AG20443 (cell line): ENCODE data around the gene ATP13A1.
"Not testable (repeated sequence)": the region's sequence is repeated elsewhere in the genome, so short reads cannot be mapped to it uniquely, and the experiment has no call there.

Experiments
- DNase-seq: peaks from one replicate; pipeline ENCODE4 v3.0.0; 2012; ENCODE audit warnings: low spot score, mixed read lengths

ATP13A1 gene

GRCh38 chr19:19663256-19664120, at the start of gene ATP13A1:
Gene ATP13A1, minus strand, starts transcription at chr19:19663676. Its CDS starts 10 bp downstream, at chr19:19663666.
- DNase-seq = peak; percentile 95

GRCh38 chr19:19711934-19712828, 48.7 kb upstream of the ATP13A1 start:
- no peak for DNase-seq

DNA sequence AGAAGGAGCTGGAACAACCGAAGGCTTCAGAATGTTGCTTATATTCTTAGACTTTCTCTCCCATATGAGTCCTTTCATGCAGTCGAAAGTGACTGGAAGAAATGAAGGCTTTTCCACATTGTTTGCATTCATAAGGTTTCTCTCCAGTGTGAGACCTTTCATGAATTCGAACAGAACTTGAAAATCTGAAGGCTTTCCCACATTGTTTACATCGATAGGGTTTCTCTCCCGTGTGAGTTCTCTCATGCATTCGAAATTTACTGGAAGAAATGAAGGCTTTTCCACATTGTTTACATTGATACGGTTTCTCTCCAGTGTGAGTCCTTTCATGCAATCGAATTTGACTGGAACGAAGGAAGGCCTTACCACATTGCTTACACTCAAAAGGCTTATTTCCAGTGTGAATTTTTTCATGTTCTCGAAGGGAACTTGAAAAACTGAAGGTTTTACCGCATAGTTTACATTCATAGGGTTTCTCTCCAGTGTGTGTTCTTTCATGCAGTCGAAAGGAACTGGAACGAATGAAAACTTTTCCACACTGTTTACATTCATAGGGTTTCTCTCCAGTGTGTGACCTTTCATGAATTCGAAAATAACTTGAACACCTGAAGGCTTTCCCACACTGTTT, 47.9 kb upstream of the ATP13A1 start:
- no peak for DNase-seq

DNA sequence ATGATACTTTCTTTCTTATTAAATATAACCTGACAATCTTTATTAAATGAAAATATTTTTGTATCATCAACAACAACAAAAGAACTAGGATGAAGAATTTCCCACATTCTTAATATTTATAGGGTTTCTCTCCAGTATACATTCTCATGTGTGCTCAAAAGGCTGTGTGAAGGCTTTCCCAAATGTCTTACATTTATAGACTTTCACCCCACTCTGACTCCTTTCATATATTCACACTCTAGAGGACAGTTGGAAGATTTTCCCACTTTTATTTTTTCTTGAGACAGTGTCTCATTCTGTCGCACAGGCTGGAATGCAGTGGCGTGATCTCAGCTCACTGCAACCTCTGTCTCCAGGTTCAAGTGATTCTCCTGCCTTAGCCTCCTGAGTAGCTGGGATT, 47.0 kb upstream of the ATP13A1 start:
- DNase-seq = no peak

GRCh38 chr19:19704836-19705235, 41.4 kb upstream of the ATP13A1 start:
- no peak for DNase-seq

GRCh38 chr19:19700493-19700892, 37.0 kb upstream of the ATP13A1 start:
- not testable (repeated sequence) for DNase-seq

DNA sequence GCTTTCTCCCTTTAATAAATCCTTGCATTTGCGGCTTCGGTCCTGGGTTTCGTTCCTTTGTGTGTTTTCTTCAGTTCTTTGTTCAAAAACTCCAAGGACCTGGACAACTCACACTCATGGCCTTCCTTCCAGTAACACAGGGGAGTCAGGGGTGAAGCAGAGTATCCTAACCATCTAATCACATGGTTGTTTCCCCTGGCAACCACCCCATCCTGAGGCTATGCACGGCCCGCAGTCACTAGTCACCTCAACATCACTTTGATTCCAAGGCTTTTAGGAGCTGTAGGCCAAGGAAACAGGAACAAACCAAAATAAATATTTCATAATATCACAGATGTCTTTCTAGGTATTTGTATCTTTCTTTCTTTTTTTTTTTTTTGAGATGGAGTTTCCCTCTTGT, 34.1 kb upstream of the ATP13A1 start:
- DNase-seq = no peak

- no peak for DNase-seq
These were observed 32.9 kb upstream of the ATP13A1 start for GRCh38 chr19:19696386-19696785.

GRCh38 chr19:19691683-19692082, 28.2 kb upstream of the ATP13A1 start:
- DNase-seq = no peak

DNA sequence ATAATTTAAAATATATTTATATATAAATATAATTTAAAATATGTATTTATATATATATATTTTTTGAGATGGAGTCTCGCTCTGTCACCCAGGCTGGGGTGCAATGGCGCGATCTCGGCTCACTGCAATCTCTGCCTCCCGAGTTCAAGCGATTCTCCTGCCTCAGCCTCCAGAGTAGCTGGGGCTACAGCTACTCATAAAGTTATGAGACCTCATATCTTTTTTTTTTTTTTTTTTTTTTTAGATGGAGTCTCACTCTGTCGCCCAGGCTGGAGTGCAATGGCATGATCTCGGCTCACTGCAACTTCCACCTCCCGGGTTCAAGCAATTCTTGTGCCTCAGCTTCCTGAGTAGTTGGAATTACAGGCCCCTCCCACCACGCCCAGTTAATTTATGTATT, 25.5 kb upstream of the ATP13A1 start:
- not testable (repeated sequence) for DNase-seq

- no peak for DNase-seq
These were observed 23.6 kb upstream of the ATP13A1 start for GRCh38 chr19:19687090-19687489.

DNA sequence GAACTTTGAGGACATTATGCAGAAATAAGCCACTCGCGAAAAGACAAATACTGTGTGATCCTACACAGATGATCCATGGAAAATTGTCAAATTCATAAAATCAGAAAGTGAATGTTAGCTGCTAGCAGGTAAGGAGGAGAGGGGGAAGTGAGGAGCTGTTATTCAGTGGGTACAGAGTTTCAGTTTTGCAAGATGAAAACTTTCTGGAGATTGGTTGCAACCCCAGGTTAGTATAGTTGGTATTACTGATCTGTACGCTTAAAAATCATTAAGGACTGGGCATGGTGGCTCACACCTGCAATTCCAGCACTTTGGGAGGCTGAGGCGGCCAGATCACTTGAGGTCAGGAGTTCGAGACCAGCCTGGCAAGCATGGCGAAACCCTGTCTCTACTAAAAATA, 23.1 kb upstream of the ATP13A1 start:
- no peak for DNase-seq

DNA sequence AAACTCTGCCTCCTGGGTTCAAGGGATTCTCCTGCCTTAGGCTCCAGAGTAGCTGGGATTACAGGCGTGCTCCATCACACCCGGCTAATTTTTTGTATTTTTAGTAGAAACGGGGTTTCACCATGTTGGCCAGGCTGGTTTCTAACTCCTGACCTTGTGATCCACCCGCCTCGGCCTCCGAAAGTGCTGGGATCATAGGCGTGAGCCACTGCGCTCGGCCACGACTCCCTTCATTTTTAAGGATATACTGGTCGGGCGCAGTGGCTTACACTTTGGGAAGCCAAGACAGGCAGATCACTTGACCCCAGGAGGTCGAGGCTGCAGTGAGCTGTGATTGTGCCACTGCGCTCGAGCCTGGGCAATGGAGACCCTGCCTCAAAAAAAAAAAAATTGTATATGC, 22.6 kb upstream of the ATP13A1 start:
- DNase-seq = not testable (repeated sequence)

GRCh38 chr19:19679176-19680073, 15.9 kb upstream of the ATP13A1 start:
- no peak for DNase-seq

GRCh38 chr19:19677579-19677978, 14.1 kb upstream of the ATP13A1 start:
- no peak for DNase-seq

GRCh38 chr19:19674315-19674714, 10.8 kb upstream of the ATP13A1 start:
- DNase-seq = no peak

DNA sequence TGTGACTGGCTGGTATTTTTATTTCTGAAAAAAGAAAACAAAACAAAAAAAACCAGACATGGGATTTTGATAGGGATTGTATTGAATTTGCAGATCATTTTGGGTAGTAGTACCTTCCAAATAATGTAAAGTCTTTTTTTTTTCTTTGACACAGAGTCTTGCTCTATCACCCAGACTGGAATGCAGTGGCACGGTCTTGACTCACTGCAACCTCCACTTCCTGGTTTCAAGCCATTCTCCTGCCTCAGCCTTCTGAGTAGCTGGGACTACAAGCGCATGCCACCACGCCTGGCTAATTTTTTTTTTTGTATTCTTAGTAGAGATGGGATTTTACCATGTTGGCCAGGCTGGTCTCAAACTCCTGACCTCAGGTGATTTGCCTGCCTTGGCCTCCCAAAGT, 9.3 kb upstream of the ATP13A1 start:
- no peak for DNase-seq

DNA sequence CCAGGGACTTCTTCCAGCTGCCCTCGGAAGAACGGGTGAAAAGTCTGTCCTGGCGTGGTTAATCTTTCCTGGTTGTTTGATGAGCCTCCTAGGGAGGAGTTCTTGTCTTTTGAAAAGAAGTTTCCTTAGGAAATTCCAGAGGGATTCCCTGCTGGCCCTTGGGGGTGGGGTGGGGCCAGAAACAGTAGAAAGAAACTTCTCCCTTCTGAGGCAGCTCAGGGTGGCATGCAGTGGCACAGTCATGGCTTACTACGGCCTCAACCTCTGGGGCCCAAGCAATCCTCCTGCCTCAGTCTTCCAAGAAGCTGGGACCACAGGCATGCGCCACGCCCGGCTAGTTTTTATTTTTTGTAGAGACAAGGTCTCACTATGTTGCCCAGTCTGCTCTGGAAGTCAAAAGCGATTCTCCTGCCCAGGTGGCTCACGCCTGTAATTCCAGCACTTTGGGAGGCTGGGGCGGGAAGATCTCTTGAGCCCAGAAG, 6.6 kb upstream of the ATP13A1 start:
- DNase-seq = no peak

GRCh38 chr19:19668230-19669012, 4.9 kb upstream of the ATP13A1 start, which contains the start of gene ZNF101:
Gene ZNF101, plus strand, starts transcription at chr19:19668839. Its CDS starts 125 bp downstream, at chr19:19668964.
- peak; percentile 95 for DNase-seq

DNA sequence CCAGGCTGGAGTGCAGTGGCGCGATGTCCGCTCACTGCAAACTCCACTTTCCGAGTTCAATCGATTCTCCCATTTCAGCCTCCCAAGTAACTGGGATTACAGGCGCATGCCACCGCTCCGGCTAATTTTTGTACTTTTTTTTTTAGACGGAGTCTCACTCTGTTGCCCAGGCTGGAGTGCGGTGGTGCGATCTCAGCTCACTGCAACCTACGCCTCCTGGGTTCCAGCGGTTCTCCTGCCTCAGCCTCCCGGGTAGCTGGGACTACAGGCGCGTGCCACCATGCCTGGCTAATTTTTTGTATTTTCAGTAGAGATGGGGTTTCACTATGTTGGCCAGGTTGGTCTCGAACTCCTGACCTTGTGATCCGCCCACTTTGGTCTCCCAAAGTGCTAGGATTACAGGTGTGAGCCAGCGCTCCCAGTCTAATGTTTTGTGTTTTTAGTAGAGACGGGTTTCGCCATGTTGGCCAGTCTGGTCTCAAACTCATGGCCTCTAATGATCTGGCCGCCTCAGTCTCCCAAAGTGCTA, 2.0 kb upstream of the ATP13A1 start:
- not testable (repeated sequence) for DNase-seq
